ENCODE measurements around the gene ACP3.

ACP3 gene

GRCh38 chr3:132406587-132406986 is 89.4 kb downstream of the ACP3 start:
- no peak for DNase-seq (ENCODE audit: low read depth)

DNA sequence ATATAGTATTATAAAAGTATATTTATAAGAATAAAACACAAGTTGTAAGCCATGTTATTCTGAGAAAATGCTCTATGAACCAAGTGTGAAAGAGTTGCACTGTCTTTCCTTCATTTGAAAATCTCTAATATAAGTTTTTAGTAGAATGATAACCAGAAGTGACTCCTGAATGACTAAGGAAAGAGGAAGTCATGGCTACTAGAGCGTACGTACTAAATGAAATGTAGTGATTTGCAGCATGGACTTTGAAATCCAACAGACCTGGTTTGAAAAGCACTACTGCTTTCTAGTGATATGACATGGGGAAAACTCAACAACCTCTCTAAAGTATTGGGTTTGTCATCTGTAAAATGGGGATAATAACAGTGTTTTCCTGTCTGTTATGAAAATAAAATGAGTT is 89.8 kb downstream of the ACP3 start:
- no peak for DNase-seq (ENCODE audit: low read depth)
